Peyer's patch (tissue), 4 donors: Measurements from ENCODE around the gene CCL28.

Experiments
- POLR2A ChIP-seq, 2 donors: fragments of 450-650 bp; IDR thresholded peaks; one replicate each; pipeline ENCODE4 v1.5.1; 2017; ENCODE audit warnings: antibody characterized with exemption in 2 of 2, mild to moderate bottlenecking in 2 of 2, moderate library complexity in 2 of 2
- TF ChIP-seq, protein P1 (sequence below), 6 experiments: fragments of 450-650 bp in 4 of 6; fragments of 200-600 bp in 2 of 6; sonication (generic) in 1 of 6; IDR thresholded peaks; one replicate each; pipeline ENCODE4 v1.5.1; 2017 to 2019; ENCODE audit warnings: antibody characterized with exemption in 6 of 6, mild to moderate bottlenecking in 3 of 6, moderate library complexity in 1 of 6

GRCh38 chr5:43413966-43414365 is 1.8 kb upstream of the CCL28 start:
- TF ChIP-seq, protein P1, sequence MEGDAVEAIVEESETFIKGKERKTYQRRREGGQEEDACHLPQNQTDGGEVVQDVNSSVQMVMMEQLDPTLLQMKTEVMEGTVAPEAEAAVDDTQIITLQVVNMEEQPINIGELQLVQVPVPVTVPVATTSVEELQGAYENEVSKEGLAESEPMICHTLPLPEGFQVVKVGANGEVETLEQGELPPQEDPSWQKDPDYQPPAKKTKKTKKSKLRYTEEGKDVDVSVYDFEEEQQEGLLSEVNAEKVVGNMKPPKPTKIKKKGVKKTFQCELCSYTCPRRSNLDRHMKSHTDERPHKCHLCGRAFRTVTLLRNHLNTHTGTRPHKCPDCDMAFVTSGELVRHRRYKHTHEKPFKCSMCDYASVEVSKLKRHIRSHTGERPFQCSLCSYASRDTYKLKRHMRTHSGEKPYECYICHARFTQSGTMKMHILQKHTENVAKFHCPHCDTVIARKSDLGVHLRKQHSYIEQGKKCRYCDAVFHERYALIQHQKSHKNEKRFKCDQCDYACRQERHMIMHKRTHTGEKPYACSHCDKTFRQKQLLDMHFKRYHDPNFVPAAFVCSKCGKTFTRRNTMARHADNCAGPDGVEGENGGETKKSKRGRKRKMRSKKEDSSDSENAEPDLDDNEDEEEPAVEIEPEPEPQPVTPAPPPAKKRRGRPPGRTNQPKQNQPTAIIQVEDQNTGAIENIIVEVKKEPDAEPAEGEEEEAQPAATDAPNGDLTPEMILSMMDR (IDR thresholded peaks at IDR 0.05), result no peak
- no peak for TF ChIP-seq POLR2A (IDR thresholded peaks at IDR 0.05)
